ENCODE data around the gene TMPRSS4. TPM values are rescaled to one million over a fixed set of nuclear protein-coding genes. Genes with fewer than 3 reads are reported as not detected.

Gene TMPRSS4
- total and polyA plus RNA-seq, 2 of the 13 experiments (the other 11 are each of a cell fraction or from before 2014, with no cell fraction given) = 0.32 TPM; not detected in 1

DNA sequence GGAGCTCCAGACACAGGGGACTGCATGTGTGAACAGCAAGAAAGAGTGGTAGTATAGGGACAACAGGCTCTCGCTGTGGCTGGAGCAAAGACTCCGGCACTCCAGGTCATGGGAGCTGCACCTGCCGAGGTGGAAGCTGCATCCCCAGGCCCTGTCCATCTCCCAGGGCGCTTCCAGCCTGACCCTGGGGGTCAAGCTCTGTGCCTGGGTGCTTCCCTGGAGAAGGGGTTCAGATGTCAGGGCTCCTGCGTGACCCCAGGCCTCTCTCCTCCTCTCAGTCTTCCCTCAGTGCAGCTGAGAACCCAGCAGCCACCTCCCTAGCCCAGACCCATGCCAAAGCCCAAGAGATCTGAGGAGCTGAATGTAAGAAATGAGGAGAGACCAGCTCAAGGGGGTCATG lies 3.4 kb downstream of the TMPRSS4 start:
- H3K4me2 ChIP-seq (ENCODE audit: low read depth, low read length) = no peak overlapping the region; the same call in 1 of the 2 replicates
- peaks cover 65% of the 10 kb centered on the region for H3K4me1 ChIP-seq (ENCODE audit: insufficient read depth, low read length)
- BruUV-seq (replicated peaks) = no TSS peak
- in situ Hi-C loops (cut with HindIII; ENCODE audit: extremely low pct_ligation_motif_present, low pct_unique_long_range_greater_than_20kb) (no loop called here), intact Hi-C loops (cut with micrococcal nuclease; ENCODE audit: unreplicated experiment) (no loop called here)
- WGBS (ENCODE audit: low lambda C conversion rate) = 27% methylated on average over 2 of the region's 5 CpGs
- no peak; the same call in 2 of the 3 replicates for ATAC-seq
- H4K20me1 ChIP-seq (ENCODE audit: insufficient read depth, low read length) = no peaks in the 10 kb centered on the region
- H3K9me3 ChIP-seq (ENCODE audit: low read length) = no peaks in the 10 kb centered on the region
- H2AFZ ChIP-seq (ENCODE audit: low read length) = no peak overlapping the region
- H3K27me3 ChIP-seq (ENCODE audit: control insufficient read depth in 1 of 2, insufficient read depth in 2 of 2, low read length in 2 of 2) = peaks cover 0 to 46% of the 10 kb centered on the region in 2 experiments; a peak in 4 of 5 replicates
- H3K79me2 ChIP-seq (ENCODE audit: insufficient read depth, low read length) = no peaks in the 10 kb centered on the region
- H3K27ac ChIP-seq (ENCODE audit: extremely low read length, insufficient read depth, low read length) = no peak overlapping the region
- H3K36me3 ChIP-seq (replicated peaks in 1 of 2; ENCODE audit: control insufficient read depth in 1 of 2, insufficient read depth in 2 of 2, low read length in 2 of 2) = no peaks in the 10 kb centered on the region
- no peak overlapping the region for H3K4me3 ChIP-seq (replicated peaks in 1 of 3; ENCODE audit: insufficient read depth in 1 of 3, low read depth in 2 of 3, low read length in 3 of 3)
- FAIRE-seq = no peak
- DNase-seq (ENCODE audit: low spot score) = no peak
- CTCF ChIA-PET (ENCODE audit: low intra/inter-chr PET ratio, low total read pairs) = no interaction called here
- no peak overlapping the region for H3K9ac ChIP-seq (ENCODE audit: insufficient read depth, low read depth, low read length)
- TF ChIP-seq ATM (IDR thresholded peaks at IDR 0.05; ENCODE audit: borderline replicate concordance) = no peak
- TF ChIP-seq MXI1 (IDR thresholded peaks at IDR 0.05; ENCODE audit: borderline replicate concordance, low read depth, low read length) = no peak
- no peak for TF ChIP-seq ADNP (CRISPR knock-in tag; IDR thresholded peaks at IDR 0.05)
- no peak for TF ChIP-seq FOXA1 (IDR thresholded peaks at IDR 0.05)
- TF ChIP-seq FOXA1 (CRISPR knock-in tag; IDR thresholded peaks at IDR 0.05) = no peak
- TF ChIP-seq, protein P1, sequence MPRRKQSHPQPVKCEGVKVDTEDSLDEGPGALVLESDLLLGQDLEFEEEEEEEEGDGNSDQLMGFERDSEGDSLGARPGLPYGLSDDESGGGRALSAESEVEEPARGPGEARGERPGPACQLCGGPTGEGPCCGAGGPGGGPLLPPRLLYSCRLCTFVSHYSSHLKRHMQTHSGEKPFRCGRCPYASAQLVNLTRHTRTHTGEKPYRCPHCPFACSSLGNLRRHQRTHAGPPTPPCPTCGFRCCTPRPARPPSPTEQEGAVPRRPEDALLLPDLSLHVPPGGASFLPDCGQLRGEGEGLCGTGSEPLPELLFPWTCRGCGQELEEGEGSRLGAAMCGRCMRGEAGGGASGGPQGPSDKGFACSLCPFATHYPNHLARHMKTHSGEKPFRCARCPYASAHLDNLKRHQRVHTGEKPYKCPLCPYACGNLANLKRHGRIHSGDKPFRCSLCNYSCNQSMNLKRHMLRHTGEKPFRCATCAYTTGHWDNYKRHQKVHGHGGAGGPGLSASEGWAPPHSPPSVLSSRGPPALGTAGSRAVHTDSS (CRISPR knock-in tag; conservative IDR thresholded peaks at IDR 0.05) = no peak
- TF ChIP-seq, protein P2, sequence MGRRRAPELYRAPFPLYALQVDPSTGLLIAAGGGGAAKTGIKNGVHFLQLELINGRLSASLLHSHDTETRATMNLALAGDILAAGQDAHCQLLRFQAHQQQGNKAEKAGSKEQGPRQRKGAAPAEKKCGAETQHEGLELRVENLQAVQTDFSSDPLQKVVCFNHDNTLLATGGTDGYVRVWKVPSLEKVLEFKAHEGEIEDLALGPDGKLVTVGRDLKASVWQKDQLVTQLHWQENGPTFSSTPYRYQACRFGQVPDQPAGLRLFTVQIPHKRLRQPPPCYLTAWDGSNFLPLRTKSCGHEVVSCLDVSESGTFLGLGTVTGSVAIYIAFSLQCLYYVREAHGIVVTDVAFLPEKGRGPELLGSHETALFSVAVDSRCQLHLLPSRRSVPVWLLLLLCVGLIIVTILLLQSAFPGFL (CRISPR knock-in tag; IDR thresholded peaks at IDR 0.05) = no peak
- POLR2A ChIA-PET = no interaction called here

All from HepG2 (cell line).